SK-N-SH (cell line): ENCODE data around the gene SLX4IP. TPM values are rescaled to one million over a fixed set of nuclear protein-coding genes. Genes with fewer than 3 reads are reported as not detected.
A peak's percentile ranks its signal among the peaks of the same experiment; 100 is the strongest.

Experiments used
- CTCF ChIA-PET: fragments of 300-600, 350-600 bp; formaldehyde crosslinking; extraction: SDS; loops from one replicate; lab custom pipeline; 2021; lab: Yijun Ruan, JAX
- POLR2A ChIA-PET: fragments of 350-600 bp; sonication (Branson Sonifier 250); formaldehyde crosslinking; extraction: SDS; loops from one replicate; lab custom pipeline; 2020; ENCODE audit warnings: antibody characterized with exemption, inconsistent platforms; lab: Yijun Ruan, JAX
- DNase-seq: peaks from one replicate; pipeline ENCODE4 v3.0.0; 2012
- H2AFZ ChIP-seq: fragments of 200-600 bp; sonication (generic); 2 replicates; pipeline ENCODE4 v1.8.1; 2016; ENCODE audit warnings: antibody characterized with exemption, mild to moderate bottlenecking, low read depth
- H3F3A ChIP-seq: fragments of 200-600 bp; sonication (generic); replicated peaks from 2 replicates; pipeline ENCODE3; 2016; ENCODE audit warnings: antibody characterized with exemption, mild to moderate bottlenecking; ENCODE audit not compliant: insufficient read depth
- H3K27ac ChIP-seq, 2 experiments: fragments of 200-500 bp in 1 of 2; fragments of 200-600 bp in 1 of 2; sonication (Bioruptor generic) in 1 of 2; sonication (generic), shearing (Covaris generic) in 1 of 2; 2 replicates each; pipeline versions ENCODE4 v1.5.1 to v1.6.1; 2014 to 2016; ENCODE audit warnings: low read depth in 2 of 2, inconsistent platforms in 1 of 2, low read length in 1 of 2, mild to moderate bottlenecking in 1 of 2, mixed read lengths in 1 of 2
- H3K27me3 ChIP-seq: fragments of 200-600 bp; sonication (generic), shearing (Covaris generic); 2 replicates; pipeline ENCODE4 v1.6.1; 2016; ENCODE audit warnings: mixed run types; ENCODE audit not compliant: insufficient read depth
- H3K36me3 ChIP-seq, 2 experiments: fragments of 200-500 bp in 1 of 2; fragments of 200-600 bp in 1 of 2; sonication (Bioruptor generic) in 1 of 2; sonication (generic) in 1 of 2; replicated peaks in 1 of 2; 2 replicates each; pipeline versions ENCODE3 to v1.5.1; 2014 to 2016; ENCODE audit warnings: low read length in 1 of 2, mild to moderate bottlenecking in 1 of 2; ENCODE audit not compliant: insufficient read depth in 2 of 2, control insufficient read depth in 1 of 2
- H3K4me1 ChIP-seq, 2 experiments: fragments of 200-500 bp in 1 of 2; fragments of 200-600 bp in 1 of 2; sonication (Bioruptor generic) in 1 of 2; sonication (generic), shearing (Covaris generic) in 1 of 2; 2 replicates each; pipeline versions ENCODE4 v1.5.1 to v1.6.1; 2014 to 2016; ENCODE audit warnings: low read depth in 1 of 2, low read length in 1 of 2, mixed run types in 1 of 2; ENCODE audit not compliant: insufficient read depth in 2 of 2, control insufficient read depth in 1 of 2
- H3K4me2 ChIP-seq: fragments of 200-600 bp; sonication (generic), shearing (Covaris generic); 2 replicates; pipeline ENCODE4 v1.6.1; 2017; ENCODE audit warnings: mixed run types
- H3K4me3 ChIP-seq, 2 experiments: fragments of 200-500 bp in 1 of 2; fragments of 200-600 bp in 1 of 2; sonication (Bioruptor generic) in 1 of 2; sonication (generic), shearing (Covaris generic) in 1 of 2; 2 replicates each; pipeline versions ENCODE4 v1.5.1 to v1.8.1; 2014 to 2016; ENCODE audit warnings: low read depth in 2 of 2, inconsistent platforms in 1 of 2, low read length in 1 of 2, mild to moderate bottlenecking in 1 of 2, mixed read lengths in 1 of 2, moderate library complexity in 1 of 2
- H3K79me2 ChIP-seq: fragments of 200-600 bp; sonication (generic); 2 replicates; pipeline ENCODE4 v1.8.1; 2017; ENCODE audit warnings: mild to moderate bottlenecking; ENCODE audit not compliant: insufficient read depth
- H3K9ac ChIP-seq: fragments of 200-600 bp; sonication (generic); 2 replicates; pipeline ENCODE4 v1.6.1; 2017; ENCODE audit warnings: mixed run types
- H3K9me2 ChIP-seq: fragments of 200-600 bp; sonication (generic); 2 replicates; pipeline ENCODE4 v1.6.1; 2017; ENCODE audit warnings: mixed run types
- H3K9me3 ChIP-seq: fragments of 200-600 bp; sonication (generic); 2 replicates; pipeline ENCODE4 v1.6.1; 2017; ENCODE audit warnings: mixed run types, mild to moderate bottlenecking, moderate library complexity
- H4K20me1 ChIP-seq: fragments of 200-600 bp; sonication (generic); 2 replicates; pipeline ENCODE4 v1.6.1; 2017; ENCODE audit warnings: mild to moderate bottlenecking, mixed run types; ENCODE audit not compliant: insufficient read depth
- ELF1 ChIP-seq: IDR thresholded peaks from 2 replicates; pipeline ENCODE4 v1.4.0; 2012
- EP300 ChIP-seq, 2 experiments: IDR thresholded peaks; 2 replicates each; pipeline versions ENCODE4 v1.4.0 to v1.6.1; 2012; ENCODE audit warnings: borderline replicate concordance in 1 of 2, low read depth in 1 of 2, low read length in 1 of 2
- FOSL2 ChIP-seq: IDR thresholded peaks from 2 replicates; pipeline ENCODE4 v1.4.0; 2012; ENCODE audit warnings: low read depth, mild to moderate bottlenecking, moderate library complexity, borderline replicate concordance
- FOXM1 ChIP-seq: IDR thresholded peaks from 2 replicates; pipeline ENCODE4 v1.4.0; 2012; ENCODE audit warnings: low read depth, mild to moderate bottlenecking
- GABPA ChIP-seq: IDR thresholded peaks from 2 replicates; pipeline ENCODE4 v1.4.0; 2012; ENCODE audit warnings: low read depth, mild to moderate bottlenecking
- JUND ChIP-seq: IDR thresholded peaks from 2 replicates; pipeline ENCODE4 v1.4.0; 2012
- NRF1 ChIP-seq: IDR thresholded peaks from 2 replicates; pipeline ENCODE4 v1.6.1; 2012; ENCODE audit warnings: low read depth, mild to moderate bottlenecking, low read length
- POLR2AphosphoS5 ChIP-seq: IDR thresholded peaks from 2 replicates; pipeline ENCODE4 v1.6.1; 2012; ENCODE audit warnings: low read depth, low read length
- RAD21 ChIP-seq: IDR thresholded peaks from 2 replicates; pipeline ENCODE4 v1.6.1; 2012; ENCODE audit warnings: mild to moderate bottlenecking, low read length
- SMC3 ChIP-seq: IDR thresholded peaks from 2 replicates; pipeline ENCODE4 v1.6.1; 2012; ENCODE audit warnings: low read depth, low read length, improper control_type of control experiment
- TAF1 ChIP-seq: IDR thresholded peaks from 2 replicates; pipeline ENCODE4 v1.6.1; 2012; ENCODE audit warnings: low read depth, mild to moderate bottlenecking, low read length, moderate library complexity, borderline replicate concordance
- WGBS: methylation state at CpG from one replicate; pipeline ENCODE4 v1.1.6; 2017; ENCODE audit warnings: low lambda C conversion rate; 5-methylcytosine and 5-hydroxymethylcytosine counted together
- polyA plus RNA-seq, 3 experiments: library from polyadenylated mRNA; depleted of rRNA; stranded (reverse); fragments of >200 nt; gene quantifications; 2 replicates each; pipeline ENCODE4 v1.2.3, GENCODE V29; 2012
- TF ChIP-seq, protein P1 (sequence below): IDR thresholded peaks from 2 replicates; pipeline ENCODE4 v1.4.0; 2012; ENCODE audit warnings: low read depth

The SLX4IP gene
- polyA plus RNA-seq, 1 of the 3 experiments (the other 2 are of a cell fraction) = 1.3 TPM

DNA sequence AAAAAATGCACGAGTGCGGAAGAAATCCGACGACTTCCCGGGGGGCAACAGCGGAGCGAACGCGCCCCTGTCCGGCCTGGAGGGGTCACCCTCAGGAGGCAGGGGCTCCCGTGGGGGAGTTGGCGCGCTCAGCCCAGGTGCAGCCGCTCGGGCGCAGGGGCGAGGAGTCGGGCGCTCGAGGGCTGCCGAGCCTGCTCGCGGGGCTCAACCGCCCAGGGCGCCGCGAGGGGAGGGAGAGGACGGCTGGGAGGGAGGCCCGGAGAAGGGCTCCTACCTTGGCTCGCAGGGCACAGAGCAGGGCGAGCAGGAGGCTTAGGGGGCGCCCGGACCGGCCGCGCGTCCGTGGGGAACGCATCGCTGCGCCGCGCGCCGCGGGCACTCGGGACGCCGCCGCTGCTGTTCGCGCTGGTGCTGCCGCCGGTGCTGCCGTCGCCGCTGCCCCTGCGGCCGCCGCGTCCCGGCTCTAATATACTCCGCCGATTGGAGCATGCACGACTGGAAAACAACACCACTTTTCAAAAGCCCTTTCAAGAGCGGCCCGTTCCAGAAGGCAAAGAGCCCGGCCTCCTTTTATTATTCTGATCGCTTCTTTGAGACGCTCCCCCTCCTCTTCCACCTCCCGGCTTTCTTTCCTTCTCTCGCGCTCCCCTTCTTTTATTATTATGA is 238.2 kb downstream of the SLX4IP start:
- Histone ChIP-seq H3K9me3 (no peaks in the 10 kb centered on the region), H3K36me3 (peaks cover 4 to 21% of the 10 kb centered on the region in 2 experiments), H3K9me2 (no peaks in the 10 kb centered on the region), H3K4me3 (peak overlapping the region; percentile 68 to 89), H3K27ac (peak overlapping the region in 1 of 2 experiments; percentile 98; a peak in 3 of 4 replicates), H4K20me1 (peaks cover 28% of the 10 kb centered on the region), H3K4me1 (peaks cover 16 to 19% of the 10 kb centered on the region in 2 experiments; a peak in 3 of 4 replicates), H2AFZ (peak overlapping the region; percentile 72), H3K27me3 (no peaks in the 10 kb centered on the region), H3F3A (peaks cover 3% of the 10 kb centered on the region), H3K4me2 (peak overlapping the region; percentile 80), H3K9ac (peak overlapping the region; percentile 96), H3K79me2 (peaks cover 55% of the 10 kb centered on the region)
- CTCF ChIA-PET = interaction anchor here (1.2 to 1.8 kb wide), 2 partner anchors 16 to 20 kb away, joined by 3 to 5 read pairs; no protein-coding TSS in a partner anchor
- peak; percentile 72 for DNase-seq
- WGBS = 1% methylated on average over 21 of the region's 73 CpGs
- TF ChIP-seq EP300 (IDR thresholded peaks at IDR 0.05; ENCODE audit: borderline replicate concordance in 1 of 2, low read depth in 1 of 2, low read length in 1 of 2) (no peak), POLR2AphosphoS5 (no peak), FOSL2 (no peak), SMC3 (0 out of 2 replicates have a peak, but pooled peaks have one; percentile 3), JUND (no peak), GABPA (no peak), FOXM1 (no peak)
- POLR2A ChIA-PET = no interaction called here

DNA sequence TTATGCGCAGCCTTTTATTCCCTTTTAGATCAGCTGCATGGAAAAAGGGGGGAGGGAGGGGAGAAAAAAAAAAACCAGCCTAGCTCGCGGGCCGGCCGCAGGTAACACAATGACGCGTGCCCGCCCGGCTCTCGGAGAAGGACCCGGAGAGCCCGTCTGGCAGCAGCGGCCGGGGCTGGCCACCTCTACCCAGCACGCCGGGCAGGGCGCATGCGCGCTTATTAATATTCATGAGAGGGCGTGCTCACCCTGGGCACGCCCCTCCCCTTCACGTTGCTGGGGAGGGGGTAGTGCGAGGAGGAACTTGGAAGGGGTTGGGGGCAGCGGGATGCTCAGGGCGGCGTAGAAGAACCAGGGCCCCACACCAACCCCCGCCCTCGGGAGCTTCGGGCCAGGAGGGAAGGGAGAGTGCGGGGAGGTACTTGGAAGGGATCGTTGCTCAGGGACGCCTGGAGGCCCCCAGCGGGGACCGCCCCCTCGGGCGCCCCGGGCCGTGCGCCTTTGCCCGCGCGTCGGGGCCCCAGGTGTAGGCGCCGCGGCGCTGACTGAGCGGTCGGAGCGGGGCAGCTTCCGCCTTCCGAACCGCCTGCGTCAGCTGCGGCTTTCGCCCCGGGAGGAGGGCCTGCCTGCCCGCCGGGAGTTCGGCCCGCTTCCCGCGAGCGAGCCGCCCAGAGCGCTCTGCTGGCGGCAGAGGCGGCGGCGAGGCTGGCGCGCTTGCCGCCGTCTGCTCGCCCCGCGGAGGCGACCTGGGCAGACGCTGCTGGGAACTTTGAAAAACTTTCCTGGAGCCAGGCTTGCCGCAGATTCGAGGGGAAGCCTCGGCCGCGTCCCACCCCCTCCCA is 239.0 kb downstream of the SLX4IP start, which contains the start of gene JAG1:
JAG1 (minus strand) TSS at position 158 of the 842 bp plus-strand sequence. CDS start 469 bp downstream, outside the sequence.
- H3K79me2 ChIP-seq = peaks cover 47% of the 10 kb centered on the region
- H3K4me3 ChIP-seq = peak within 1 kb of the TSS; percentile 68 to 89
- no peaks in the 10 kb centered on the region for H3K9me2 ChIP-seq
- peaks cover 16 to 19% of the 10 kb centered on the region in 2 experiments; a peak in 3 of 4 replicates for H3K4me1 ChIP-seq
- under 1% methylated on average over 40 of the region's 84 CpGs for WGBS
- ChIA-PET CTCF (interaction anchor here (0.9 to 2.1 kb wide), 10 partner anchors 10 to 262 kb away, joined by 3 to 16 read pairs (median 3); no protein-coding TSS in a partner anchor), POLR2A (no interaction called here)
- TF ChIP-seq RAD21 (no peak), POLR2AphosphoS5 (peak; percentile 65; the same call in 1 of the 2 replicates), NRF1 (peak; percentile 61), ELF1 (peak; percentile 59), TAF1 (peak; percentile 67), FOSL2 (no peak)
- TF ChIP-seq, protein P1, sequence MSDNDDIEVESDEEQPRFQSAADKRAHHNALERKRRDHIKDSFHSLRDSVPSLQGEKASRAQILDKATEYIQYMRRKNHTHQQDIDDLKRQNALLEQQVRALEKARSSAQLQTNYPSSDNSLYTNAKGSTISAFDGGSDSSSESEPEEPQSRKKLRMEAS = 0 out of 2 replicates have a peak, but pooled peaks have one; percentile 15
- H3K4me2 ChIP-seq = peak within 1 kb of the TSS; percentile 80
- peak within 1 kb of the TSS; percentile 96 for H3K9ac ChIP-seq
- H2AFZ ChIP-seq = peak within 1 kb of the TSS; percentile 72
- H3F3A ChIP-seq = peaks cover 3% of the 10 kb centered on the region
- H3K36me3 ChIP-seq = peaks cover 0 to 13% of the 10 kb centered on the region in 2 experiments
- peak; percentile 99 for DNase-seq
- peaks cover 21% of the 10 kb centered on the region for H4K20me1 ChIP-seq
- no peaks in the 10 kb centered on the region for H3K9me3 ChIP-seq
- no peaks in the 10 kb centered on the region for H3K27me3 ChIP-seq
- peak within 1 kb of the TSS; percentile 55 to 98 for H3K27ac ChIP-seq
